GM12873 (cell line): ENCODE results near the gene IQGAP1.

ENCODE experiments used
- TF ChIP-seq, protein P1 (sequence below): IDR thresholded peaks from 2 replicates; pipeline ENCODE4 v1.5.1; 2012; ENCODE audit warnings: low read depth, mild to moderate bottlenecking, moderate library complexity, low read length, control low read depth; ENCODE audit not compliant: insufficient read depth; ENCODE audit errors: missing control alignments

IQGAP1 gene

DNA sequence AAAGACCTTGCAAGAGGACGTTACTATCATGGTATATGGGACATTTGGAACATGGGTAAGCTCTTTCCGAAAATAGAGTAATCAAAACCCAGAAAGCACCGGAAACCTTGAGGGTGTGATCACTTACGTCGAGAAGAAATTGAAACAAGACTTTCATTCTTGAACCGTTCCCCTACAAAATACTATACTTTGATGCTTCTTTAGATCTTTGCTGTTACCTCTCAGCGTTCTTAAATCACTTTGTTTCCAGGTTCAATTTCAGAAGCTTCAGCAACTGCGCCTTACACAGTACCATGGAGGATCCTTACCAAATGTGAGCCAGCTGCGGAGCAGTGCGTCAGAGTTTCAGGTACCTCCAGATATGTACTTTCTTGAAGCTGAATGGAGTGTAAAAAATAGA, 151.7 kb downstream of the IQGAP1 start:
- TF ChIP-seq, protein P1, sequence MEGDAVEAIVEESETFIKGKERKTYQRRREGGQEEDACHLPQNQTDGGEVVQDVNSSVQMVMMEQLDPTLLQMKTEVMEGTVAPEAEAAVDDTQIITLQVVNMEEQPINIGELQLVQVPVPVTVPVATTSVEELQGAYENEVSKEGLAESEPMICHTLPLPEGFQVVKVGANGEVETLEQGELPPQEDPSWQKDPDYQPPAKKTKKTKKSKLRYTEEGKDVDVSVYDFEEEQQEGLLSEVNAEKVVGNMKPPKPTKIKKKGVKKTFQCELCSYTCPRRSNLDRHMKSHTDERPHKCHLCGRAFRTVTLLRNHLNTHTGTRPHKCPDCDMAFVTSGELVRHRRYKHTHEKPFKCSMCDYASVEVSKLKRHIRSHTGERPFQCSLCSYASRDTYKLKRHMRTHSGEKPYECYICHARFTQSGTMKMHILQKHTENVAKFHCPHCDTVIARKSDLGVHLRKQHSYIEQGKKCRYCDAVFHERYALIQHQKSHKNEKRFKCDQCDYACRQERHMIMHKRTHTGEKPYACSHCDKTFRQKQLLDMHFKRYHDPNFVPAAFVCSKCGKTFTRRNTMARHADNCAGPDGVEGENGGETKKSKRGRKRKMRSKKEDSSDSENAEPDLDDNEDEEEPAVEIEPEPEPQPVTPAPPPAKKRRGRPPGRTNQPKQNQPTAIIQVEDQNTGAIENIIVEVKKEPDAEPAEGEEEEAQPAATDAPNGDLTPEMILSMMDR: no peak

DNA sequence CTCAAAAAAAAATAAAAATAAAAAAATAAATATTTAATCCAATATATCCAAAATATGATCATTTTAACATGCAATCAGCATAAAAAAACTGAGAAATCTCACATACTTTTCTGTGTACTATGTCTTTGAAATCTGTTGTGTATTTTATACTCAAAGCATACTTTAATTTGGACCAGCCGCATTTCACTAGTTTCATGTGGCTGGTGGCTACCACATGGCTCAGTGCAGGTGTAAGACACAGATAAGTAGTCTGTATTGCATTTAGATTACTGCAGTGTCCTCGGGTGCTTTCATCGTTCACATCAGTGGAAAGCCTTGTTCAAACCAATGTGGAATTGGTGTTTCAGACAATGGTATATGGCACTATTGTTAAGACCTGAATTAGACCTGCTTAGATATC, 152.7 kb downstream of the IQGAP1 start:
- TF ChIP-seq, protein P1: no peak

DNA sequence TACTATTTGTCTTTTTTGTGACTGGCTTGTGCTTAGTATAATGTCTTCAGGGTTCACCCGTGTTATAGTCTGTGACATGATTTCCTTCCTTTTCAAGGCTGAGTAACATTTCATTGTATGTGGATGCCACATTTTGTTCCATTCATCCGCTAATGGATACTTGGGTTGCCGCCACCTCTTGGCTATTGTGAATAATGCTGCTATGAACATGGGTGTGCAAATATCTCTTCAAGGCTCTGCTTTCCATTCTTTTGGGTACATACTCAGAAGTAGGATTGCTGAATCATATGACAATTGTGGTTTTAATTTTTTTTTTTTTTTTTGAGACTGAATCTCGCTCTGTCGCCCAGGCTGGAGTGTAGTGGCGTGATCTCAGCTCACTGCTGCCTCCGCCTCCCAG, 157.1 kb downstream of the IQGAP1 start:
- TF ChIP-seq, protein P1: peak; percentile 13

DNA sequence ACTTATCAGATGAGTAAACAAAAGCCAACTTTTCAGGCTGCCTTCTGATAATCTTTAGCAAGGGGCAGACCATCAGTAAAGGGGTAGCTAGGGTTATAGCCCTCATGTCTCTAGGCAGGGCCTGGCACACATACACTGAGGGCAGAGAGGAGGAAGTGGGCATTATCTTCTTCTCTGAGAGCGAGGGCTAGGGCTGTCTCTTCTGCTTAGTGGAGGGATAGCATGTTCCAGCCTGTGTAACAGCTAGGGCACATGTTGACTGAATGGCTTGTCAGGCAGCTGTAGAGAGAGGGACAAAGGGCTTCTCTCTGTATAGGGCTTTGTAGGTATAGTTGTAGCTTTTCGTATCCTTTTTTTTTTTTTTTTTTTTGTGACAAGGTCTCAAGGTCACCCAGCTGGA, 159.5 kb downstream of the IQGAP1 start:
- TF ChIP-seq, protein P1: no peak

- TF ChIP-seq, protein P1: no peak
These were observed 162.9 kb downstream of the IQGAP1 start for GRCh38 chr15:90550919-90551318.
